Measurements from ENCODE around the gene CENPO.

Gene CENPO

DNA sequence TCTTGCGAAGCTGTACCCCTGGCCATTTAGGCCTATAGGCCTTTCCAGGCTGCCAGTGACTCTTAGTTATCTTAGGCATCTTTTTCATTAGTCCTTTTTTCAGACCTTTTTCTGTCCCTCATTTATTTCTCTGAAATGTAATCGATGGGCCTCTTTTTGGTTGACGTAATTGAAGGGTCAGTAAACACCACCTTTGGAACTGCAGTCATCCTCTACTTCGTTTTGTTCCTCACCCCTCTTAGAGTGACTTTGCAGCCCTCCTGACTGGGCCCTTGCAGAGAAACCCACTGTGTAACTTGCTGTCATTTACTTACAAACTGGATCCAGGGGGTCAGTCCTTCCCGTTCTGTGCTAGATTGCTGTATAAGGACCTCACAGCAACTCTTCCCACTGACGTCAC is 23.2 kb downstream of the CENPO start:
- Histone ChIP-seq H3K79me2 (ENCODE audit: low read length) (peaks cover 41% of the 10 kb centered on the region), H3K4me2 (ENCODE audit: low read length) (no peak overlapping the region), H3K27ac (ENCODE audit: low read length) (no peak overlapping the region), H3K27me3 (ENCODE audit: low read depth, low read length) (no peaks in the 10 kb centered on the region), H3K9me3 (ENCODE audit: insufficient read depth, low read length) (no peaks in the 10 kb centered on the region), H3K4me3 (ENCODE audit: low read length) (no peak overlapping the region), H3K9ac (ENCODE audit: low read length) (no peak overlapping the region), H3K36me3 (replicated peaks; ENCODE audit: low read depth, low read length) (peaks cover 77% of the 10 kb centered on the region), H4K20me1 (ENCODE audit: insufficient read depth, low read length) (no peaks in the 10 kb centered on the region; the same call in 1 of the 2 replicates), H2AFZ (ENCODE audit: low read depth, low read length) (no peak overlapping the region), H3K4me1 (ENCODE audit: low read length) (no peaks in the 10 kb centered on the region)
- TF ChIP-seq, protein P1, sequence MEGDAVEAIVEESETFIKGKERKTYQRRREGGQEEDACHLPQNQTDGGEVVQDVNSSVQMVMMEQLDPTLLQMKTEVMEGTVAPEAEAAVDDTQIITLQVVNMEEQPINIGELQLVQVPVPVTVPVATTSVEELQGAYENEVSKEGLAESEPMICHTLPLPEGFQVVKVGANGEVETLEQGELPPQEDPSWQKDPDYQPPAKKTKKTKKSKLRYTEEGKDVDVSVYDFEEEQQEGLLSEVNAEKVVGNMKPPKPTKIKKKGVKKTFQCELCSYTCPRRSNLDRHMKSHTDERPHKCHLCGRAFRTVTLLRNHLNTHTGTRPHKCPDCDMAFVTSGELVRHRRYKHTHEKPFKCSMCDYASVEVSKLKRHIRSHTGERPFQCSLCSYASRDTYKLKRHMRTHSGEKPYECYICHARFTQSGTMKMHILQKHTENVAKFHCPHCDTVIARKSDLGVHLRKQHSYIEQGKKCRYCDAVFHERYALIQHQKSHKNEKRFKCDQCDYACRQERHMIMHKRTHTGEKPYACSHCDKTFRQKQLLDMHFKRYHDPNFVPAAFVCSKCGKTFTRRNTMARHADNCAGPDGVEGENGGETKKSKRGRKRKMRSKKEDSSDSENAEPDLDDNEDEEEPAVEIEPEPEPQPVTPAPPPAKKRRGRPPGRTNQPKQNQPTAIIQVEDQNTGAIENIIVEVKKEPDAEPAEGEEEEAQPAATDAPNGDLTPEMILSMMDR (IDR thresholded peaks at IDR 0.05; ENCODE audit: low read depth, low read length), result no peak
- TF ChIP-seq EZH2phosphoT487 (IDR thresholded peaks at IDR 0.05; ENCODE audit: low read depth), result no peak

DNA sequence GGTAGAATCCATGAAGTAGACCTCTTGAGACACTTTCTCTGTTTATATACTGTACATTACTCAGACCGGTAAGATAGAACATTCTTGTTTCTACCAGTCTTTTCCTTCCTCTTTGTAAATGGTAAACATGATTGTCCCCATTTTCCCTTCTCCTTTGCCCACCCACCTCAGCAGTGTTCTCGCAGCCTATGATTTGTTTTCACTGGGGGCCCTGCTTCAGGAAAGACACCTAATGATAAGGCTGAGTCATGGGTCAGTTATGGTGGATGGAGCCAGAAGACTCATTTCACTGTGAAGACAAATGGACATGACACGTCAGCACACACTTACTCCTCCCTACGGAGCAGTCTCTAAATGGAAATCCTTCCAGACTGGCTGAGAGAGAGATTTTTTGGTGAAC is 23.7 kb downstream of the CENPO start:
- Histone ChIP-seq H2AFZ (ENCODE audit: low read depth, low read length) (no peak overlapping the region), H3K79me2 (ENCODE audit: low read length) (peaks cover 38% of the 10 kb centered on the region), H3K27ac (ENCODE audit: low read length) (no peak overlapping the region), H3K27me3 (ENCODE audit: low read depth, low read length) (no peaks in the 10 kb centered on the region), H3K36me3 (replicated peaks; ENCODE audit: low read depth, low read length) (peaks cover 79% of the 10 kb centered on the region), H3K9me3 (ENCODE audit: insufficient read depth, low read length) (no peaks in the 10 kb centered on the region), H3K4me3 (ENCODE audit: low read length) (no peak overlapping the region), H4K20me1 (ENCODE audit: insufficient read depth, low read length) (no peaks in the 10 kb centered on the region; the same call in 1 of the 2 replicates), H3K4me2 (ENCODE audit: low read length) (no peak overlapping the region), H3K4me1 (ENCODE audit: low read length) (no peaks in the 10 kb centered on the region), H3K9ac (ENCODE audit: low read length) (no peak overlapping the region)
- no peak for TF ChIP-seq EZH2phosphoT487 (IDR thresholded peaks at IDR 0.05; ENCODE audit: low read depth)
- TF ChIP-seq, protein P1 (IDR thresholded peaks at IDR 0.05; ENCODE audit: low read depth, low read length), result no peak

DNA sequence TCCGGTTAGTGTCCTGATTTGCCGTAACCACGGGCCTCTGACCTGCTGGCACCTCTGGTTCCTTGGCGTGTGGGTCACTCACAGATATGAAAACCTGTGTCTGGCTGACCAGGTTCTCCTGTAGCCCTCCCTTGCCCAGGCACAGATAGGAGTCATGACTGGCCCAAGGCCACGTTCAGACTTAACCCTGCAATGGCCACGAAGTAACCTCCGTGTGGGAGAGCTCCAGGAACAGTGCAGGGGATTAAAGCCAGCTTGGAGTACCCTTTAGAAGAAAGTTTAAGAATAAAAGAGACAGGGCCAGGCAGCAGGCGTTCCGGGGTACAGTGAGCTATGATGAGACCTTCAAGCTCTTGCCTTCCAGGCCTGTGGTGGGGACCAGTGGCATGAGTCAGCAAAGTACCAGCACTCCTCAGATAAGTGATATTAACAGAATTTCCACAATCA is 25.5 kb downstream of the CENPO start:
- Histone ChIP-seq H3K79me2 (ENCODE audit: low read length) (peaks cover 20% of the 10 kb centered on the region), H3K4me3 (ENCODE audit: low read length) (no peak overlapping the region), H4K20me1 (ENCODE audit: insufficient read depth, low read length) (no peaks in the 10 kb centered on the region; the same call in 1 of the 2 replicates), H3K36me3 (replicated peaks; ENCODE audit: low read depth, low read length) (peaks cover 86% of the 10 kb centered on the region), H3K27me3 (ENCODE audit: low read depth, low read length) (no peaks in the 10 kb centered on the region), H3K4me1 (ENCODE audit: low read length) (no peaks in the 10 kb centered on the region), H3K9me3 (ENCODE audit: insufficient read depth, low read length) (no peaks in the 10 kb centered on the region), H3K27ac (ENCODE audit: low read length) (no peak overlapping the region), H3K4me2 (ENCODE audit: low read length) (no peak overlapping the region), H3K9ac (ENCODE audit: low read length) (no peak overlapping the region), H2AFZ (ENCODE audit: low read depth, low read length) (no peak overlapping the region)
- TF ChIP-seq, protein P1 (IDR thresholded peaks at IDR 0.05; ENCODE audit: low read depth, low read length), result no peak
- TF ChIP-seq EZH2phosphoT487 (IDR thresholded peaks at IDR 0.05; ENCODE audit: low read depth), result no peak

DNA sequence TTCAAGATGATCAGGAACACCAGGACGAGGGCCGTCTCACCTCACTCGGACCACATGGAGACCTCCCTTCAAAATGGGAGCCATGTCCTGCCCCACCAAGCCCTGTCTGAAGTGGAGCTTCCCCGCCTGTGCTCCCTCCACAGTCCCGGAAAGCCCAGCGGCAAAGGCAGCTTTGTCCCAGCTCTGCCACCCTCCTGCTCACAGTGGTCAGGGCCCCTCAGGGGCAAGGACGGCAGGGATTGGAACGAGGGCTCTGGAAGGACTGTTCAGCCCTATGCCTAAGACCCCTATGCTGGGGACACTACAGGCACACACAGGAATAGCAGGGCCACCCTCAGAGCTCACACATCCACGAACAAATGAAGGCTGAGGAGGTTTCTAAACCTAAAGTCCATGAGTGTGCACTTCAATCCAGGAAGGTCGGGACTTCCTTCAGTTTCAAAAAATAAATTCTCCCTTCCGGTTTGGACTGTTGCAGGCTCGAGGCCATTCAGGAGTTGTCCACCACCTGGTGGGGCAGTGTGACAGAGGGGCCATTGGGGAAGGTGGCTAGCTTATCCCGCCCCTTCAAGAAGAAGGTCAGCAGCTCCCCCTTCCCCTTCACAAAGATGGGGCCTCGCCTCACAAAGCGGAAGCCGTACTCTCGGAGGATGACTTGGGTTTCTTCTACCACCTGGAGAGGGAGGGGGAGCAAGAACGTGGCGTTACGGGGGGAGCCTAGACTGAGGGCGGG is 26.4 kb downstream of the CENPO start:
- H3K9ac ChIP-seq (ENCODE audit: low read length), result no peak overlapping the region
- H3K9me3 ChIP-seq (ENCODE audit: insufficient read depth, low read length), result no peaks in the 10 kb centered on the region
- no peaks in the 10 kb centered on the region; the same call in 1 of the 2 replicates for H4K20me1 ChIP-seq (ENCODE audit: insufficient read depth, low read length)
- TF ChIP-seq, protein P1 (IDR thresholded peaks at IDR 0.05; ENCODE audit: low read depth, low read length), result no peak
- TF ChIP-seq EZH2phosphoT487 (IDR thresholded peaks at IDR 0.05; ENCODE audit: low read depth), result no peak
- no peak overlapping the region for H3K4me2 ChIP-seq (ENCODE audit: low read length)
- no peaks in the 10 kb centered on the region for H3K4me1 ChIP-seq (ENCODE audit: low read length)
- no peak overlapping the region for H3K4me3 ChIP-seq (ENCODE audit: low read length)
- no peaks in the 10 kb centered on the region for H3K27me3 ChIP-seq (ENCODE audit: low read depth, low read length)
- no peak overlapping the region for H3K27ac ChIP-seq (ENCODE audit: low read length)
- no peak overlapping the region for H2AFZ ChIP-seq (ENCODE audit: low read depth, low read length)
- H3K36me3 ChIP-seq (replicated peaks; ENCODE audit: low read depth, low read length), result peaks cover 85% of the 10 kb centered on the region
- peaks cover 11% of the 10 kb centered on the region for H3K79me2 ChIP-seq (ENCODE audit: low read length)

Measured in OCI-LY3 (cell line).